K562 (cell line): ENCODE data around the gene TMEM139. TPM values are rescaled to one million over a fixed set of nuclear protein-coding genes. Genes with fewer than 3 reads are reported as not detected.
A peak's percentile ranks its signal among the peaks of the same experiment; 100 is the strongest.

Experiments used
- ATAC-seq: fragments of 200-7000 bp; cut with Tn5 transposase; 3 replicates; pipeline ENCODE4 v1.9.1; 2020; ENCODE audit warnings: moderate library complexity
- BruUV-seq: library from RNA; stranded (reverse); fragments of 400-500 nt; replicated peaks from 2 replicates; lab custom pipeline; 2021; lab: Mats Ljungman, UMichigan
- CTCF ChIA-PET: fragments of 300-600 bp; formaldehyde crosslinking; extraction: SDS; loops from one replicate; lab custom pipeline; 2021; ENCODE audit warnings: low intra/inter-chr PET ratio; lab: Yijun Ruan, JAX
- POLR2A ChIA-PET: fragments of 300-600, 350-650 bp; sonication (Branson Sonifier 250); formaldehyde crosslinking; extraction: SDS; loops from one replicate; lab custom pipeline; 2021; ENCODE audit warnings: antibody characterized with exemption, inconsistent platforms; lab: Yijun Ruan, JAX
- DNase-seq, 4 experiments: peaks; one replicate each; pipeline versions ENCODE4 v3.0.0 to v3.0.0-alpha.2; 2011 to 2018; ENCODE audit warnings: low spot score in 3 of 4, mixed read lengths in 3 of 4; ENCODE audit errors: extremely low read depth in 1 of 4
- FAIRE-seq: peaks from 2 replicates; lab custom pipeline; 2011; peaks lifted over from hg19 to GRCh38; lab: Jason Lieb, UNC
- H2AFZ ChIP-seq: 2 replicates; pipeline ENCODE4 v1.6.0; 2011; ENCODE audit warnings: low read depth, low read length, control low read depth, inconsistent platforms
- H3K27ac ChIP-seq: fragments of 200-600 bp; 3 replicates; pipeline ENCODE4 v1.8.0; 2011; ENCODE audit warnings: low read depth, mild to moderate bottlenecking, control low read depth, inconsistent platforms, low read length, moderate library complexity, mixed read lengths; ENCODE audit errors: extremely low read depth
- H3K27me3 ChIP-seq, 2 experiments: fragments of 300-600 bp in 1 of 2; 2 replicates in 1 of 2; 3 replicates in 1 of 2; pipeline versions ENCODE4 v1.6.0 to v1.8.0; 2011; ENCODE audit warnings: inconsistent platforms in 2 of 2, low read length in 2 of 2, mild to moderate bottlenecking in 1 of 2, mixed read lengths in 1 of 2, moderate library complexity in 1 of 2; ENCODE audit not compliant: control insufficient read depth in 2 of 2, insufficient read depth in 2 of 2
- H3K36me3 ChIP-seq: fragments of 300-600 bp; 3 replicates; pipeline ENCODE4 v1.8.0; 2011; ENCODE audit warnings: mild to moderate bottlenecking, low read length, inconsistent platforms; ENCODE audit not compliant: control insufficient read depth, insufficient read depth
- H3K4me1 ChIP-seq, 2 experiments: fragments of 200-600 bp in 1 of 2; replicated peaks in 1 of 2; 2 replicates in 1 of 2; 3 replicates in 1 of 2; pipeline versions ENCODE4 v1.5.1 to v1.8.0; 2011; ENCODE audit warnings: inconsistent platforms in 2 of 2, low read length in 2 of 2, mild to moderate bottlenecking in 1 of 2, mixed read lengths in 1 of 2, moderate library complexity in 1 of 2; ENCODE audit not compliant: control insufficient read depth in 2 of 2, insufficient read depth in 2 of 2
- H3K4me2 ChIP-seq: 2 replicates; pipeline ENCODE4 v1.6.1; 2011; ENCODE audit warnings: low read length, control low read depth, inconsistent platforms, mixed read lengths; ENCODE audit not compliant: insufficient read depth
- H3K4me3 ChIP-seq: fragments of 200-600 bp; sonication (generic), shearing (Covaris generic); 2 replicates; pipeline ENCODE4 v1.5.1; 2016; ENCODE audit warnings: control low read depth, inconsistent platforms
- H3K79me2 ChIP-seq: fragments of 200-600 bp; 3 replicates; pipeline ENCODE4 v1.8.0; 2011; ENCODE audit warnings: low read length, inconsistent platforms; ENCODE audit not compliant: control insufficient read depth, insufficient read depth
- H3K9ac ChIP-seq, 2 experiments: 2 replicates each; pipeline versions ENCODE4 v1.6.0 to v1.6.1; 2011; ENCODE audit warnings: low read depth in 2 of 2, low read length in 2 of 2, control low read depth in 1 of 2, inconsistent platforms in 1 of 2, mild to moderate bottlenecking in 1 of 2, mixed read lengths in 1 of 2; ENCODE audit not compliant: insufficient read depth in 1 of 2
- H3K9me1 ChIP-seq: one replicate; pipeline ENCODE4 v1.6.0; 2011; ENCODE audit warnings: inconsistent platforms, mild to moderate bottlenecking, low read length, moderate library complexity; ENCODE audit not compliant: control insufficient read depth, insufficient read depth
- H3K9me3 ChIP-seq: replicated peaks from 2 replicates; pipeline ENCODE4 v1.5.1; 2011; ENCODE audit warnings: low read depth, low read length, inconsistent platforms; ENCODE audit not compliant: control insufficient read depth, insufficient read depth
- H4K20me1 ChIP-seq: replicated peaks from 2 replicates; pipeline ENCODE4 v1.6.1; 2011; ENCODE audit warnings: low read length, inconsistent platforms, mixed read lengths; ENCODE audit not compliant: control insufficient read depth, insufficient read depth
- CEBPG ChIP-seq, 3 experiments: fragments of 200-800 bp in 1 of 3; sonication (Bioruptor generic) in 1 of 3; sonication (generic) in 1 of 3; formaldehyde crosslinking in 1 of 3; IDR thresholded peaks in 2 of 3; conservative IDR thresholded peaks in 1 of 3; 2 replicates each; pipeline versions ENCODE4 v1.6.1 to v1.8.0; 2016 to 2022; ENCODE audit warnings: missing compliant biosample characterization in 2 of 3, missing genetic modification characterization in 2 of 3, mild to moderate bottlenecking in 1 of 3, missing genetic modification reagents in 1 of 3
- CHCHD3 ChIP-seq: fragments of 250-450 bp; sonication (Bioruptor Pico); IDR thresholded peaks from 2 replicates; pipeline ENCODE4 v2.1.2; 2022; ENCODE audit warnings: mild to moderate bottlenecking
- CUX1 ChIP-seq: fragments of 200-800 bp; sonication (Bioruptor generic); IDR thresholded peaks from 2 replicates; pipeline ENCODE4 v1.6.1; 2016; ENCODE audit warnings: missing genetic modification characterization, missing compliant biosample characterization
- GTF2A2 ChIP-seq: IDR thresholded peaks from 2 replicates; pipeline ENCODE4 v1.6.1; 2016; ENCODE audit warnings: mild to moderate bottlenecking, missing genetic modification characterization, missing compliant biosample characterization
- NCOR1 ChIP-seq: fragments of 450-650 bp; IDR thresholded peaks from 2 replicates; pipeline ENCODE4 v1.6.1; 2016; ENCODE audit warnings: mild to moderate bottlenecking, moderate library complexity
- NFYB ChIP-seq: IDR thresholded peaks from 2 replicates; pipeline ENCODE4 v1.6.1; 2011; ENCODE audit warnings: mild to moderate bottlenecking, moderate library complexity; ENCODE audit not compliant: insufficient read length; ENCODE audit errors: extremely low read depth
- PHTF2 ChIP-seq: fragments of 250-450 bp; sonication (Bioruptor Pico); IDR thresholded peaks from 2 replicates; pipeline ENCODE4 v1.5.0; 2021; ENCODE audit warnings: mild to moderate bottlenecking
- PTBP1 ChIP-seq: fragments of 200-400 bp; formaldehyde crosslinking; IDR thresholded peaks from 2 replicates; pipeline ENCODE4 v1.6.1; 2017; ENCODE audit warnings: low read depth, low read length
- WGBS: fragments of 100-300 bp; shearing (Covaris generic); methylation state at CpG from one replicate; pipeline ENCODE4 v1.1.6; 2016; ENCODE audit warnings: low coverage, mixed read lengths; ENCODE audit not compliant: insufficient coverage; ENCODE audit errors: missing lambda C conversion rate; 5-methylcytosine and 5-hydroxymethylcytosine counted together
- in situ Hi-C: fragments of 300-500 bp; cut with MboI; formaldehyde crosslinking; loops from 4 replicates; pipeline ENCODE4 v1.15.0; 2018; ENCODE audit warnings: inconsistent platforms, mixed read lengths
- intact Hi-C: fragments of 100-400 bp; cut with micrococcal nuclease; formaldehyde crosslinking; loops from 2 replicates; pipeline ENCODE4 v1.14.2; 2022
- polyA plus RNA-seq, 8 experiments: library from polyadenylated mRNA; depleted of rRNA in 4 of 8; stranded (reverse) in 5 of 8; unstranded in 3 of 8; fragments of >200 nt; fragmentation: Nextera tagmentation in 2 of 8; fragmentation: Illumina TruSeq in 1 of 8; extraction: Ambion mirVana in 2 of 8; extraction: Trizol in 1 of 8; gene quantifications; 2 replicates each; pipeline versions ENCODE4 v1.2.1 to v1.2.3, GENCODE V29; 2011 to 2014; ENCODE audit warnings: inconsistent platforms in 1 of 8, missing spikeins in 1 of 8
- total RNA-seq, 7 experiments: library from RNA; depleted of rRNA in 6 of 7; stranded (reverse); fragments of >200 nt in 6 of 7; fragmentation: Illumina TruSeq in 2 of 7; extraction: Trizol in 2 of 7; gene quantifications; 2 replicates each; pipeline versions ENCODE4 v1.2.1 to v1.2.3, GENCODE V29; 2011 to 2021; ENCODE audit warnings: low replicate concordance in 1 of 7
- TF ChIP-seq, protein P1 (sequence below): fragments of 250-450 bp; sonication (Bioruptor Pico); IDR thresholded peaks from 2 replicates; pipeline ENCODE4 v1.8.0; 2022; ENCODE audit warnings: inconsistent platforms

Gene TMEM139
- total and polyA plus RNA-seq, 9 of the 15 experiments (the other 6 are each of a cell fraction or from before 2014, with no cell fraction given), result 0.27 to 1.8 (median 0.79) TPM

DNA sequence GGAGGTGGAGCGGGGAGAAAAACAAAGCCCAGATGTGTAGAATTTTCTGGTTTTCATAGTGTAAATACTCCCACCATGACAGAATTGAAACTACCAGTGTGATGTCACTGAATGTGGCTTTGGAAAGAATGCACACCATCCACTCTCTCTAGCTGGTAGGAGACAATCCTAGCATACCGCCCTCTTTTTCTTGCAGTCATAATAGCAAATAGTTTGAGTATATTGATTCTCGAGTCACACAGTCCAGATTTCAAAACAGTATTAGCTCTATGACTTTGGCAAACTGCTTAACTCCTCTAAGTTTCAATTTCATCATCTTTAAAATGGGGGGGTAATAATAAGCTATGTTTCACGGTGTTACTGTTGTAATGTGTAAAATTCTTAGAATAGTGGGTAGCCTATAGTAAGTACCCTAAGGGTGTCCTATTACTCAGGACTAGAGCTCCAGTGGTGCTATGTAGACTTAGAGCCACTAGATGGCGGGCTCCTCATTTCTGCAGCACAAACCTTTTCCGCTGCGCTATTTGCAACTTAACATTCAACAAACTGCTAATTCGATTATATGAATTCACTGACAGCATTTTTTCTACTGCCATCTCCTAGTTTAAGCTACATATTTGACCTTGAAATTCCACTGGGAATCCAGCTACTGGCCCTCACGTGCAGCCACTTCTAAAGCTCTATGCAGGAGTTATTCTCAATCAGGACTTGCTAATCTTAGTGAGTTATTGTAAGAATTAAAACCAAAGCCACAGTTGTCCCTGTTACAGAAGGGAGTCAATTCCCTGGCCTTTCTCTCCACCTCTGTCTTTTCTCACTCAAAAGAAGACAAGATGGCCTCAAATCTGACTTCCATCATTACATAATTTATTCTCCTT lies 44.2 kb upstream of the TMEM139 start (continued):
- TF ChIP-seq CEBPG (CRISPR knock-in tag; IDR thresholded peaks at IDR 0.05) (no peak), CEBPG (tag; conservative IDR thresholded peaks at IDR 0.05 in 1 of 2, IDR thresholded peaks at IDR 0.05 in 1 of 2) (peak in 1 of 2 experiments; percentile 57; a peak in 1 of 4 replicates), PTBP1 (no peak)
- TF ChIP-seq, all 486 proteins: peak for 20

DNA sequence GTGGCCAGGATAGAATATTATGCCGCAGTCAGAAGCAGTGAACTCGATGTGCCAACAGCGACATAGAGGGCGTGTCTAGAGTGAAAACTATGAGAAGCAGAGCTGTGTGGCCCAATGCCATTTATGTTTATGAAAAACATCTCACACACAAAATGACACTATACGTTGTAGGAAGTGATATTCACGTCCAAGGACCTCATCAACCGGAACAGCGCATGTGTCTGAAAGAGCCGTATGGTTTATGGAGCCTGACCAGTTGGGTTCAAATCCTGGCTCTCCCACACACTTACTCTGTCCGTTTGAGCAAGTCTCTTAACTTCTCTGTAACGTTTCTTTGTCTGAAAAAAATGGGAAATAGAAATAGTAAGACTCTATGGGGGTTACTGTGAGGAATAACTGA lies 42.5 kb upstream of the TMEM139 start:
- FAIRE-seq, result no peak
- Histone ChIP-seq H3K79me2 (no peaks in the 10 kb centered on the region), H3K4me3 (no peak overlapping the region), H3K9ac (no peak overlapping the region), H3K9me3 (no peaks in the 10 kb centered on the region; the same call in 1 of the 2 replicates), H2AFZ (no peak overlapping the region), H3K36me3 (no peaks in the 10 kb centered on the region), H3K27me3 (no peaks in the 10 kb centered on the region; a peak in 1 of 5 replicates), H3K4me2 (no peak overlapping the region), H3K27ac (no peak overlapping the region), H3K4me1 (no peaks in the 10 kb centered on the region; a peak in 1 of 5 replicates), H3K9me1 (no peaks in the 10 kb centered on the region), H4K20me1 (no peaks in the 10 kb centered on the region)
- ChIA-PET CTCF (interaction anchor here (0.7 kb wide), 1 partner anchor 61 kb away, joined by 3 read pairs; no protein-coding TSS in a partner anchor), POLR2A (interaction anchor here (1.8 kb wide), 1 partner anchor 17 kb away, joined by 3 read pairs; no protein-coding TSS in a partner anchor)
- BruUV-seq, result no TSS peak
- no peak for DNase-seq
- in situ Hi-C loops, result loop anchor here (10.0 kb wide), 1 partner anchor 62 kb away; no protein-coding TSS in a partner anchor
- intact Hi-C loops, result loop anchor here (5.0 kb wide), 1 partner anchor 255 kb away; no protein-coding TSS in a partner anchor
- ATAC-seq, result 0 out of 3 replicates have a peak, but pooled peaks have one; percentile 9
- WGBS, result 42% methylated on average over 11 of the region's 11 CpGs
- TF ChIP-seq NFYB (no peak), PHTF2 (CRISPR knock-in tag) (no peak), CUX1 (CRISPR knock-in tag) (no peak), GTF2A2 (tag) (no peak), NCOR1 (no peak), CHCHD3 (no peak)
- TF ChIP-seq, protein P1, sequence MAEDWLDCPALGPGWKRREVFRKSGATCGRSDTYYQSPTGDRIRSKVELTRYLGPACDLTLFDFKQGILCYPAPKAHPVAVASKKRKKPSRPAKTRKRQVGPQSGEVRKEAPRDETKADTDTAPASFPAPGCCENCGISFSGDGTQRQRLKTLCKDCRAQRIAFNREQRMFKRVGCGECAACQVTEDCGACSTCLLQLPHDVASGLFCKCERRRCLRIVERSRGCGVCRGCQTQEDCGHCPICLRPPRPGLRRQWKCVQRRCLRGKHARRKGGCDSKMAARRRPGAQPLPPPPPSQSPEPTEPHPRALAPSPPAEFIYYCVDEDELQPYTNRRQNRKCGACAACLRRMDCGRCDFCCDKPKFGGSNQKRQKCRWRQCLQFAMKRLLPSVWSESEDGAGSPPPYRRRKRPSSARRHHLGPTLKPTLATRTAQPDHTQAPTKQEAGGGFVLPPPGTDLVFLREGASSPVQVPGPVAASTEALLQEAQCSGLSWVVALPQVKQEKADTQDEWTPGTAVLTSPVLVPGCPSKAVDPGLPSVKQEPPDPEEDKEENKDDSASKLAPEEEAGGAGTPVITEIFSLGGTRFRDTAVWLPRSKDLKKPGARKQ (CRISPR knock-in tag), result no peak
